H1 (cell line): ENCODE data around the gene LMTK3. TPM values are rescaled to one million over a fixed set of nuclear protein-coding genes. Genes with fewer than 3 reads are reported as not detected.

Source experiments
- CTCF ChIA-PET: fragments of 300-600 bp; sonication (Branson Sonifier 250); formaldehyde crosslinking; loops from one replicate; lab custom pipeline; 2021; ENCODE audit not compliant: partially characterized antibody; lab: Charles Lee
- POLR2A ChIA-PET: fragments of 300-600 bp; sonication (Branson Sonifier 250); formaldehyde crosslinking; loops from one replicate; lab custom pipeline; 2021; ENCODE audit warnings: inconsistent platforms; ENCODE audit not compliant: partially characterized antibody; lab: Charles Lee
- DNase-seq, 2 experiments: peaks; one replicate each; pipeline versions ENCODE4 v3.0.0 to v3.0.0-alpha.2; 2010 to 2022; ENCODE audit warnings: low spot score in 2 of 2, low read depth in 1 of 2, mixed read lengths in 1 of 2
- FAIRE-seq: peaks from 2 replicates; lab custom pipeline; 2011; peaks lifted over from hg19 to GRCh38; lab: Jason Lieb, UNC
- H2AFZ ChIP-seq: 2 replicates; pipeline ENCODE4 v1.8.1; 2012; ENCODE audit warnings: low read length, inconsistent platforms
- H2AK5ac ChIP-seq: 2 replicates; pipeline ENCODE4 v1.6.1; 2013; ENCODE audit warnings: low read depth, low read length
- H2BK120ac ChIP-seq: replicated peaks from 2 replicates; pipeline ENCODE3; 2013; ENCODE audit warnings: low read depth, low read length, inconsistent platforms
- H2BK12ac ChIP-seq: 2 replicates; pipeline ENCODE4 v1.6.1; 2013; ENCODE audit warnings: low read depth, low read length
- H2BK15ac ChIP-seq: 2 replicates; pipeline ENCODE4 v1.6.1; 2013; ENCODE audit warnings: low read length
- H2BK20ac ChIP-seq: 2 replicates; pipeline ENCODE4 v1.6.1; 2013; ENCODE audit warnings: low read length
- H2BK5ac ChIP-seq: 2 replicates; pipeline ENCODE4 v1.6.1; 2013; ENCODE audit warnings: low read depth, low read length
- H3K14ac ChIP-seq: 2 replicates; pipeline ENCODE4 v1.6.1; 2013; ENCODE audit warnings: inconsistent platforms; ENCODE audit not compliant: insufficient read length
- H3K18ac ChIP-seq: 2 replicates; pipeline ENCODE4 v1.6.1; 2013; ENCODE audit warnings: low read length; ENCODE audit errors: extremely low read depth
- H3K23ac ChIP-seq: 2 replicates; pipeline ENCODE4 v1.6.1; 2013; ENCODE audit warnings: inconsistent platforms; ENCODE audit not compliant: insufficient read length
- H3K23me2 ChIP-seq: 2 replicates; pipeline ENCODE4 v1.6.1; 2013; ENCODE audit warnings: low read depth, low read length
- H3K27ac ChIP-seq: 2 replicates; pipeline ENCODE4 v1.6.1; 2011; ENCODE audit warnings: low read depth, low read length, inconsistent platforms
- H3K27me3 ChIP-seq, 4 experiments: replicated peaks in 1 of 4; 1 replicate in 1 of 4; 2 replicates in 3 of 4; pipeline versions ENCODE4 v1.6.1 to v1.8.1; 2011 to 2013; ENCODE audit warnings: low read length in 3 of 4, mild to moderate bottlenecking in 3 of 4, inconsistent platforms in 2 of 4, mixed read lengths in 2 of 4, moderate library complexity in 1 of 4; ENCODE audit not compliant: control insufficient read depth in 3 of 4, insufficient read depth in 3 of 4; ENCODE audit errors: extremely low read depth in 1 of 4
- H3K36me3 ChIP-seq, 4 experiments: 2 replicates each; pipeline versions ENCODE4 v1.6.1 to v1.8.1; 2011 to 2013; ENCODE audit warnings: mild to moderate bottlenecking in 4 of 4, low read length in 3 of 4, moderate library complexity in 2 of 4, control low read depth in 1 of 4, inconsistent platforms in 1 of 4; ENCODE audit not compliant: insufficient read depth in 4 of 4, control insufficient read depth in 2 of 4
- H3K4ac ChIP-seq: replicated peaks from 2 replicates; pipeline ENCODE3; 2013; ENCODE audit warnings: low read length, low read depth, mixed read lengths, inconsistent platforms; ENCODE audit not compliant: insufficient read length
- H3K4me1 ChIP-seq, 4 experiments: replicated peaks in 1 of 4; 1 replicate in 1 of 4; 2 replicates in 3 of 4; pipeline versions ENCODE4 v1.6.1 to v1.8.1; 2011 to 2013; ENCODE audit warnings: low read length in 3 of 4, inconsistent platforms in 2 of 4, mixed read lengths in 1 of 4; ENCODE audit not compliant: insufficient read depth in 4 of 4, control insufficient read depth in 3 of 4
- H3K4me2 ChIP-seq, 2 experiments: 2 replicates each; pipeline versions ENCODE4 v1.6.1 to v1.8.1; 2011 to 2013; ENCODE audit warnings: low read depth in 2 of 2, low read length in 2 of 2, control low read depth in 1 of 2, inconsistent platforms in 1 of 2, mild to moderate bottlenecking in 1 of 2; ENCODE audit not compliant: insufficient read depth in 1 of 2
- H3K4me3 ChIP-seq, 4 experiments: fragments of 200-600, 300-600 bp in 1 of 4; sonication (generic), shearing (Covaris generic), sonication (Bioruptor Twin) in 1 of 4; 2 replicates each; pipeline versions ENCODE4 v1.5.1 to v1.8.1; 2011 to 2016; ENCODE audit warnings: low read length in 4 of 4, low read depth in 3 of 4, control low read depth in 2 of 4, inconsistent platforms in 2 of 4, mild to moderate bottlenecking in 2 of 4, mixed read lengths in 1 of 4, moderate library complexity in 1 of 4; ENCODE audit not compliant: insufficient read depth in 2 of 4; ENCODE audit errors: extremely low read depth in 1 of 4
- H3K56ac ChIP-seq: replicated peaks from 2 replicates; pipeline ENCODE3; 2013; ENCODE audit warnings: low read depth, mild to moderate bottlenecking, mixed read lengths, low read length, inconsistent platforms; ENCODE audit not compliant: insufficient read length
- H3K79me1 ChIP-seq: 2 replicates; pipeline ENCODE4 v1.6.1; 2013; ENCODE audit warnings: low read depth, low read length, control low read depth
- H3K79me2 ChIP-seq, 2 experiments: 2 replicates each; pipeline versions ENCODE4 v1.6.1 to v1.8.1; 2012 to 2013; ENCODE audit warnings: low read length in 2 of 2, mild to moderate bottlenecking in 2 of 2, inconsistent platforms in 1 of 2; ENCODE audit not compliant: insufficient read depth in 2 of 2, control insufficient read depth in 1 of 2
- H3K9ac ChIP-seq, 4 experiments: replicated peaks in 1 of 4; 1 replicate in 1 of 4; 2 replicates in 3 of 4; pipeline versions ENCODE4 v1.6.1 to v1.8.1; 2011 to 2013; ENCODE audit warnings: low read depth in 3 of 4, low read length in 3 of 4, control low read depth in 2 of 4, mild to moderate bottlenecking in 2 of 4, moderate library complexity in 2 of 4, inconsistent platforms in 1 of 4; ENCODE audit errors: extremely low read depth in 1 of 4
- H3K9me3 ChIP-seq, 2 experiments: 2 replicates each; pipeline versions ENCODE4 v1.6.1 to v1.8.1; 2012 to 2013; ENCODE audit warnings: mild to moderate bottlenecking in 2 of 2, moderate library complexity in 2 of 2, control low read depth in 1 of 2, inconsistent platforms in 1 of 2, low read depth in 1 of 2, low read length in 1 of 2, mixed read lengths in 1 of 2; ENCODE audit not compliant: insufficient read depth in 2 of 2
- H4K20me1 ChIP-seq, 2 experiments: replicated peaks in 1 of 2; 2 replicates each; pipeline versions ENCODE3 to v1.8.1; 2011 to 2013; ENCODE audit warnings: inconsistent platforms in 2 of 2, low read length in 2 of 2, mild to moderate bottlenecking in 1 of 2; ENCODE audit not compliant: insufficient read depth in 2 of 2, control insufficient read depth in 1 of 2
- H4K5ac ChIP-seq: 2 replicates; pipeline ENCODE4 v1.6.1; 2013; ENCODE audit warnings: low read length, low read depth, mixed read lengths, inconsistent platforms; ENCODE audit not compliant: insufficient read length
- H4K8ac ChIP-seq: 2 replicates; pipeline ENCODE4 v1.8.0; 2013; ENCODE audit warnings: mild to moderate bottlenecking, moderate library complexity, low read length, inconsistent platforms; ENCODE audit not compliant: insufficient read depth; ENCODE audit errors: extremely low read depth
- H4K91ac ChIP-seq: replicated peaks from 2 replicates; pipeline ENCODE3; 2013; ENCODE audit warnings: low read length, mixed read lengths, inconsistent platforms; ENCODE audit not compliant: insufficient read length
- HDAC2 ChIP-seq, 2 experiments: fragments of 300-600 bp in 1 of 2; sonication (generic) in 1 of 2; IDR thresholded peaks; 2 replicates each; pipeline ENCODE4 v1.6.1; 2011 to 2012; ENCODE audit warnings: low read depth in 2 of 2, low read length in 2 of 2, mild to moderate bottlenecking in 2 of 2, moderate library complexity in 2 of 2, borderline replicate concordance in 1 of 2, inconsistent platforms in 1 of 2
- KDM1A ChIP-seq: fragments of 200-600, 300-600 bp; sonication (generic); IDR thresholded peaks from 2 replicates; pipeline ENCODE4 v1.7.1; 2016; ENCODE audit warnings: mild to moderate bottlenecking, low read length, borderline replicate concordance
- SUZ12 ChIP-seq: fragments of 200-600 bp; sonication (generic); IDR thresholded peaks from 2 replicates; pipeline ENCODE4 v1.6.1; 2012; ENCODE audit warnings: mild to moderate bottlenecking, inconsistent platforms, low read length, moderate library complexity, mixed read lengths
- WGBS, 2 experiments: shearing (Covaris generic) in 1 of 2; methylation state at CpG; one replicate each; pipeline versions ENCODE4 v1.1.6 to v1.1.7; 2013 to 2015; ENCODE audit warnings: low lambda C conversion rate in 2 of 2, mixed read lengths in 2 of 2, inconsistent platforms in 1 of 2, low coverage in 1 of 2, missing lambda C conversion rate in 1 of 2; ENCODE audit not compliant: insufficient replicate concordance in 2 of 2, insufficient coverage in 1 of 2, insufficient read length in 1 of 2; ENCODE audit errors: extremely low coverage in 1 of 2, missing lambda C conversion rate in 1 of 2; 5-methylcytosine and 5-hydroxymethylcytosine counted together
- polyA plus RNA-seq, 7 experiments: library from polyadenylated mRNA; depleted of rRNA in 3 of 7; stranded (reverse) in 5 of 7; unstranded in 2 of 7; fragments of >200 nt in 5 of 7; fragments of 200-250 nt in 2 of 7; gene quantifications; 1 replicate in 5 of 7; 2 replicates in 1 of 7; 4 replicates in 1 of 7; pipeline versions ENCODE4 v1.2.1 to v1.2.3, GENCODE V29; 2011 to 2013; ENCODE audit warnings: missing spikeins in 2 of 7, mixed read lengths in 2 of 7
- total RNA-seq: library from RNA; stranded (reverse); fragmentation: NEBNext Ultra II Directional; extraction: Animal tissue kit (Norgen Biotek cat#: 25700); gene quantifications from 2 replicates; pipeline ENCODE4 v1.2.1, GENCODE V29; 2021

The LMTK3 gene
- total and polyA plus RNA-seq, 2 of the 8 experiments (the other 6 are each of a cell fraction or from before 2014, with no cell fraction given) = 2.7 to 12.4 TPM

- Histone ChIP-seq H2BK20ac (0 out of 2 replicates have a peak overlapping the region, but pooled peaks have one; percentile 23), H3K23me2 (no peaks in the 10 kb centered on the region), H2AFZ (peak overlapping the region; percentile 70; the same call in 1 of the 2 replicates), H3K79me2 (no peaks in the 10 kb centered on the region), H3K4me2 (no peak overlapping the region), H3K36me3 (no peaks in the 10 kb centered on the region), H3K18ac (no peak overlapping the region; the same call in 1 of the 2 replicates), H3K27ac (no peak overlapping the region), H3K27me3 (no peaks in the 10 kb centered on the region), H4K91ac (peak overlapping the region; percentile 37), H2BK15ac (no peak overlapping the region; the same call in 1 of the 2 replicates), H2BK5ac (no peak overlapping the region), H3K4me1 (peaks cover 0 to 15% (median 10%) of the 10 kb centered on the region in 4 experiments; a peak in 6 of 7 replicates), H3K4me3 (no peak overlapping the region), H3K56ac (no peak overlapping the region), H2BK120ac (no peak overlapping the region), H3K79me1 (no peaks in the 10 kb centered on the region), H4K8ac (peak overlapping the region; percentile 16; the same call in 1 of the 2 replicates), H2AK5ac (no peak overlapping the region), H3K9ac (no peak overlapping the region), H3K14ac (no peak overlapping the region), H3K23ac (no peak overlapping the region), H3K4ac (no peak overlapping the region), H2BK12ac (no peak overlapping the region), H4K5ac (no peak overlapping the region), H3K9me3 (no peaks in the 10 kb centered on the region), H4K20me1 (no peaks in the 10 kb centered on the region)
- POLR2A ChIA-PET = interaction anchor here (1.2 to 1.9 kb wide), 2 partner anchors 10 to 55 kb away, joined by 3 to 8 read pairs; no protein-coding TSS in a partner anchor
- no peak for FAIRE-seq
- 69% methylated on average over 21 of the region's 27 CpGs; no CpG with 5 or more reads in 1 of the 2 experiments for WGBS, 2 experiments
- TF ChIP-seq HDAC2 (IDR thresholded peaks at IDR 0.05; ENCODE audit: borderline replicate concordance in 1 of 2, low read depth in 2 of 2, low read length in 2 of 2) (peak in 1 of 2 experiments; percentile 80; a peak in 1 of 4 replicates), SUZ12 (no peak), KDM1A (peak; percentile 96)
- DNase-seq = no peak
- CTCF ChIA-PET = interaction anchor here (0.9 to 11.7 kb wide), 4 partner anchors 26 to 56 kb away, joined by 3 to 132 read pairs (median 22); no protein-coding TSS in a partner anchor
Measured at GRCh38 chr19:48558018-48558684, 46.5 kb upstream of the LMTK3 start.
